Measurements from ENCODE around the gene CLECL1. TPM values are rescaled to one million over a fixed set of nuclear protein-coding genes. Genes with fewer than 3 reads are reported as not detected.

The CLECL1 gene
- polyA plus RNA-seq = 168 TPM

- H3K27ac Mint-ChIP-seq = peak within 1 kb of the TSS; percentile 92 to 96 (median 95)
- H3K36me3 Mint-ChIP-seq = peaks cover under 1% of the 10 kb centered on the region
- no peaks in the 10 kb centered on the region for H3K27me3 Mint-ChIP-seq
- H3K4me1 Mint-ChIP-seq = peaks cover 33 to 37% (median 34%) of the 10 kb centered on the region in 3 donors
- peaks cover 0 to 3% (median 0%) of the 10 kb centered on the region in 3 donors for H3K9me3 Mint-ChIP-seq
- peak within 1 kb of the TSS; percentile 95 to 97 (median 96) for H3K4me3 Mint-ChIP-seq
These were observed at the start of gene CLECL1 for GRCh38 chr12:9732921-9733461. CLECL1 (minus strand) TSS chr12:9733097.

GRCh38 chr12:9781360-9781759 lies 48.5 kb upstream of the CLECL1 start:
- H3K4me1 Mint-ChIP-seq = peaks cover 10% of the 10 kb centered on the region in 3 donors
- peaks cover 0 to 2% (median 0%) of the 10 kb centered on the region in 3 donors for H3K9me3 Mint-ChIP-seq
- peaks cover 2% of the 10 kb centered on the region for H3K27me3 Mint-ChIP-seq
- H3K27ac Mint-ChIP-seq = peak overlapping the region in 1 of 3 donors; percentile 61
- no peaks in the 10 kb centered on the region for H3K36me3 Mint-ChIP-seq
- H3K4me3 Mint-ChIP-seq = no peak overlapping the region

GRCh38 chr12:9779209-9779608 lies 46.3 kb upstream of the CLECL1 start:
- peak overlapping the region in 2 of 4 donors; percentile 9 to 24 for H3K4me3 Mint-ChIP-seq
- peaks cover 2% of the 10 kb centered on the region for H3K27me3 Mint-ChIP-seq
- H3K9me3 Mint-ChIP-seq = peaks cover 0 to 2% (median 0%) of the 10 kb centered on the region in 3 donors
- no peak overlapping the region for H3K27ac Mint-ChIP-seq
- no peaks in the 10 kb centered on the region for H3K36me3 Mint-ChIP-seq
- H3K4me1 Mint-ChIP-seq = peaks cover 10 to 13% (median 11%) of the 10 kb centered on the region in 3 donors

GRCh38 chr12:9776781-9777180 lies 43.9 kb upstream of the CLECL1 start:
- H3K27ac Mint-ChIP-seq = no peak overlapping the region
- no peak overlapping the region for H3K4me3 Mint-ChIP-seq
- H3K27me3 Mint-ChIP-seq = peaks cover 2% of the 10 kb centered on the region
- peaks cover 0 to 2% (median 0%) of the 10 kb centered on the region in 3 donors for H3K9me3 Mint-ChIP-seq
- H3K4me1 Mint-ChIP-seq = peaks cover 18 to 27% (median 18%) of the 10 kb centered on the region in 3 donors
- no peaks in the 10 kb centered on the region for H3K36me3 Mint-ChIP-seq

- Mint-ChIP-seq H3K9me3 (no peaks in the 10 kb centered on the region), H3K36me3 (no peaks in the 10 kb centered on the region), H3K4me3 (peak overlapping the region in 1 of 4 donors; percentile 70), H3K27me3 (no peaks in the 10 kb centered on the region), H3K4me1 (peaks cover 13 to 29% (median 19%) of the 10 kb centered on the region in 3 donors), H3K27ac (no peak overlapping the region)
These were observed 40.5 kb upstream of the CLECL1 start for GRCh38 chr12:9773216-9773877.

GRCh38 chr12:9763025-9763424 lies 30.1 kb upstream of the CLECL1 start:
- H3K9me3 Mint-ChIP-seq = no peaks in the 10 kb centered on the region
- H3K27ac Mint-ChIP-seq = peak overlapping the region in 1 of 3 donors; percentile 97
- peaks cover 37 to 53% (median 47%) of the 10 kb centered on the region in 3 donors for H3K4me1 Mint-ChIP-seq

GRCh38 chr12:9762369-9762768 lies 29.5 kb upstream of the CLECL1 start:
- H3K4me3 Mint-ChIP-seq = peak overlapping the region in 2 of 4 donors; percentile 14 to 21
- peak overlapping the region in 2 of 3 donors; percentile 97 to 98 for H3K27ac Mint-ChIP-seq
- peaks cover 40 to 59% (median 49%) of the 10 kb centered on the region in 3 donors for H3K4me1 Mint-ChIP-seq
- H3K27me3 Mint-ChIP-seq = no peaks in the 10 kb centered on the region
- no peaks in the 10 kb centered on the region for H3K9me3 Mint-ChIP-seq
- H3K36me3 Mint-ChIP-seq = no peaks in the 10 kb centered on the region

More at GRCh38 chr12:9763025-9763424, 30.1 kb upstream of the CLECL1 start:
- Mint-ChIP-seq H3K27me3 (no peaks in the 10 kb centered on the region), H3K4me3 (no peak overlapping the region), H3K36me3 (no peaks in the 10 kb centered on the region)

- peak overlapping the region; percentile 95 to 98 (median 97) for H3K27ac Mint-ChIP-seq
- no peaks in the 10 kb centered on the region for H3K27me3 Mint-ChIP-seq
- no peaks in the 10 kb centered on the region for H3K36me3 Mint-ChIP-seq
- H3K9me3 Mint-ChIP-seq = no peaks in the 10 kb centered on the region
- H3K4me3 Mint-ChIP-seq = peak overlapping the region; percentile 94 to 99 (median 96)
- H3K4me1 Mint-ChIP-seq = peaks cover 38 to 57% (median 48%) of the 10 kb centered on the region in 3 donors
These were observed 28.5 kb upstream of the CLECL1 start for GRCh38 chr12:9761419-9761781.

GRCh38 chr12:9760699-9761418 lies 28.0 kb upstream of the CLECL1 start, which contains the start of gene CD69:
CD69 (minus strand) TSS chr12:9760901; CDS start chr12:9760820, 81 bp downstream.
- Mint-ChIP-seq H3K27me3 (no peaks in the 10 kb centered on the region), H3K4me3 (peak within 1 kb of the TSS; percentile 94 to 99 (median 96)), H3K9me3 (no peaks in the 10 kb centered on the region), H3K27ac (peak within 1 kb of the TSS; percentile 95 to 98 (median 97)), H3K4me1 (peaks cover 43 to 60% (median 48%) of the 10 kb centered on the region in 3 donors), H3K36me3 (no peaks in the 10 kb centered on the region)

GRCh38 chr12:9760120-9760519 lies 27.2 kb upstream of the CLECL1 start:
- H3K36me3 Mint-ChIP-seq = peaks cover 2% of the 10 kb centered on the region

GRCh38 chr12:9759694-9760093 lies 26.8 kb upstream of the CLECL1 start:
- Mint-ChIP-seq H3K9me3 (no peaks in the 10 kb centered on the region), H3K36me3 (peaks cover 2% of the 10 kb centered on the region), H3K4me1 (peaks cover 40 to 53% (median 42%) of the 10 kb centered on the region in 3 donors), H3K27me3 (no peaks in the 10 kb centered on the region), H3K27ac (peak overlapping the region; percentile 84 to 98 (median 97)), H3K4me3 (peak overlapping the region; percentile 94 to 99 (median 96))

More at GRCh38 chr12:9760120-9760519, 27.2 kb upstream of the CLECL1 start:
- Mint-ChIP-seq H3K4me3 (peak overlapping the region; percentile 94 to 99 (median 96)), H3K4me1 (peaks cover 44 to 56% (median 46%) of the 10 kb centered on the region in 3 donors), H3K27me3 (no peaks in the 10 kb centered on the region), H3K9me3 (no peaks in the 10 kb centered on the region), H3K27ac (peak overlapping the region; percentile 84 to 98 (median 97))

GRCh38 chr12:9758119-9758518 lies 25.2 kb upstream of the CLECL1 start:
- Mint-ChIP-seq H3K9me3 (no peaks in the 10 kb centered on the region), H3K36me3 (peaks cover 2% of the 10 kb centered on the region), H3K4me1 (peaks cover 36 to 45% (median 38%) of the 10 kb centered on the region in 3 donors), H3K27ac (peak overlapping the region; percentile 97 to 98 (median 98)), H3K27me3 (no peaks in the 10 kb centered on the region), H3K4me3 (peak overlapping the region; percentile 94 to 99 (median 96))

- Mint-ChIP-seq H3K9me3 (no peaks in the 10 kb centered on the region), H3K4me1 (peaks cover 34 to 44% (median 42%) of the 10 kb centered on the region in 3 donors), H3K27ac (peak overlapping the region; percentile 97 to 98 (median 98)), H3K4me3 (peak overlapping the region; percentile 94 to 99 (median 96)), H3K27me3 (no peaks in the 10 kb centered on the region), H3K36me3 (peaks cover 2% of the 10 kb centered on the region)
These were observed 24.6 kb upstream of the CLECL1 start for GRCh38 chr12:9757433-9758025.

- Mint-ChIP-seq H3K27ac (no peak overlapping the region), H3K4me3 (peak overlapping the region in 1 of 4 donors; percentile 65), H3K9me3 (no peaks in the 10 kb centered on the region), H3K27me3 (no peaks in the 10 kb centered on the region), H3K36me3 (peaks cover 2% of the 10 kb centered on the region), H3K4me1 (peaks cover 26 to 42% (median 39%) of the 10 kb centered on the region in 3 donors)
These were observed 23.8 kb upstream of the CLECL1 start for GRCh38 chr12:9756706-9757105.

Data from IgD-negative memory B cell (primary cell).